GM18505 (cell line): ENCODE results near the gene ZIC5.

Source experiments
- ATAC-seq: cut with Tn5 transposase; IDR thresholded peaks from one replicate; pipeline ENCODE4 v1.9.1; 2021; ENCODE audit not compliant: unreplicated experiment
- POLR2A ChIP-seq: IDR thresholded peaks from 4 replicates; pipeline ENCODE4 v1.6.1; 2011; ENCODE audit warnings: borderline replicate concordance; ENCODE audit not compliant: insufficient read depth, insufficient read length; ENCODE audit errors: extremely low read depth

The ZIC5 gene

DNA sequence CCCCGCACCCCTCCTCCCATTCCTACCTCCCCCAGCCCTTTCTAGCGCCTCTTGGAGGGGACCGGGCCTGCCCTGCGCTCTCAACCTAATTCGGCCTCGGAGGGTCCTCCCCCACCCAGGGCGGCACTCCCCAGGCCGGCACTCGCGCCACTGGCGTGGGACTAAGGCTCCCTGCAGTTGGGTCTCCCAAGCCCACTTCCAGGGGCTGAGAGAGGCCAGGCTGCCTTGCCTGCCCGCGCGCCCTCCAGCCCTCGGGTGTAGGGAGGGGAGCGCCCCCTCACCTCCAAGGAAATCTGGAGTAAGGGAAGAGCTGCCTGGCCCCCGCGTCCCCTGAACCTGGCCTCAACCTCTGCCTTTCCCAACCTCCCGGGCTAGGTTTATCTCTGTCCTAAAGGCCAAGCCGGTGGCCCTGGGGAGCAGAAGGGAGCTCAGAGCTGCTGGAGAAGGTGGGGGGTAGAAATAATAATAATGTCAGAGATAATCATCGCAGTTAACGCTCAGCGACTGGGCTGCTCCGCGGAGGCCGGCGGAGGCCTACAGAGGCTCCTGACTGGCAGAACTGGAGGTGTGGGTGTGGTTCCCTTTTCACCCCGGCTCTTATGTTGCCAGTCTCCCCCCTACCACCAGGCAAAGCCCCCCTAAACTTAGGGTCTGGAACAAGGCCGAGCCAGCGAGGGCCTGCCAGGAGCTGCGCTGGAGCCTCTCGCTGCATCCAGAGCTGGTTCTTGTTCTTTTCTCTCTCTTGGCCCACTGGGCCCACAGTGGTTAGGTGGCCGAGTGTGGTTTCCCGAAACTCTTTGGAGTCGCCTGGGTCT lies 19.7 kb upstream of the ZIC5 start:
- no peak for TF ChIP-seq POLR2A
- no peak for ATAC-seq

GRCh38 chr13:99990126-99990977 lies 18.8 kb upstream of the ZIC5 start:
- no peak for ATAC-seq
- no peak for TF ChIP-seq POLR2A

- ATAC-seq: no peak
- TF ChIP-seq POLR2A: no peak
Measured at GRCh38 chr13:99989276-99990125, 17.9 kb upstream of the ZIC5 start.

DNA sequence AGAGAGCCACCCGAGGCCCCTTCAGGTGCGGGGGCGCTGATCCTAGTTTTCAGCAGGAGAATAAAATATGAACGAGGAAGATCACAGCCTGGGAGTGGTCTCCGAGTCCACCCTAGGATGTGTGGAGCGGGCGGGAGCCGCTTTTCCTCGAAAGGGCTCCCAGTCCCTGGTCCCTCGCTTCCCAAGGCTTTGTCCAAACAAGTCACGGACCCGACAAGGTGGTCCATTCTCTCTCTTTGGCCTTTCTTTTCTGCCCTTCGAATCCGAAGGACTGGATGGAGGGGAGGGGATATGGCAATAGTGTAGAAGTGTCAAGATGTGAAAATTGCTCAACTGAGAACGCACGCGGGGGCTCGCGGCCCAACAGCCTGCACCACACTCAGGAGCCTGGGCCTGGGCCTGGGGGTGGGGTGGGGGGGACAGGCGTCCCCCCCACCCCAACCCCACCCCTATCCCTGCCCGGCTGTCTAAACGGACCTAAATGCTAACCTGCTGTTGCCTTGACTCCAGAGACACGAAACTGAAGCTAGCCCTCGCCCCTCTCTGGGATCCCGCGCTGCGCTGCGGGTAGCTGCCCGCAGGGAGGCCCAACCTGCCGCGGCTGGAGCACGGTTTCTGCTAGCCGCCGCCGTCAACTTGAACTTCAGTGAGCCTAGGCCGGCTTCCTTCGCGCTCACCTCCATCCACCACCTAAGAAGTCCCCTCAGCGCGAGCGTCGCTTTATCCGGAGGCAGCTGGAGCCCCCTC lies 17.1 kb upstream of the ZIC5 start:
- ATAC-seq: no peak
- TF ChIP-seq POLR2A: no peak

GRCh38 chr13:99987154-99988019 lies 15.8 kb upstream of the ZIC5 start:
- TF ChIP-seq POLR2A: no peak
- no peak for ATAC-seq

- ATAC-seq: no peak
- TF ChIP-seq POLR2A: no peak
Measured at GRCh38 chr13:99986741-99987140, 15.2 kb upstream of the ZIC5 start.

- ATAC-seq: no peak
- TF ChIP-seq POLR2A: no peak
Measured at GRCh38 chr13:99985886-99986527, 14.4 kb upstream of the ZIC5 start.

- ATAC-seq: no peak
- no peak for TF ChIP-seq POLR2A
Measured at GRCh38 chr13:99985241-99985874, 13.8 kb upstream of the ZIC5 start.

GRCh38 chr13:99984461-99985240 lies 13.1 kb upstream of the ZIC5 start:
- ATAC-seq: no peak
- TF ChIP-seq POLR2A: no peak
